Glutamatergic neuron (in vitro differentiated cells): Measurements from ENCODE around the gene SDCCAG8. TPM values are rescaled to one million over a fixed set of nuclear protein-coding genes. Genes with fewer than 3 reads are reported as not detected.

Experiments used
- DNase-seq: peaks from one replicate; pipeline ENCODE4 v3.0.0; 2022
- H3K27ac Mint-ChIP-seq: one replicate; pipeline ENCODE4 v1.8.0; 2020; ENCODE audit warnings: mild to moderate bottlenecking, mixed read lengths, inconsistent platforms; ENCODE audit not compliant: unreplicated experiment
- H3K27me3 Mint-ChIP-seq: one replicate; pipeline ENCODE4 v1.8.0; 2020; ENCODE audit warnings: mild to moderate bottlenecking, moderate library complexity, mixed read lengths, inconsistent platforms; ENCODE audit not compliant: unreplicated experiment
- H3K36me3 Mint-ChIP-seq: one replicate; pipeline ENCODE4 v1.8.0; 2020; ENCODE audit warnings: mild to moderate bottlenecking, mixed read lengths, inconsistent platforms; ENCODE audit not compliant: unreplicated experiment
- H3K4me1 Mint-ChIP-seq: one replicate; pipeline ENCODE4 v1.8.0; 2020; ENCODE audit warnings: mild to moderate bottlenecking, low read depth, mixed read lengths, inconsistent platforms; ENCODE audit not compliant: unreplicated experiment
- H3K4me3 Mint-ChIP-seq: one replicate; pipeline ENCODE4 v1.8.0; 2020; ENCODE audit warnings: mild to moderate bottlenecking, mixed read lengths, inconsistent platforms; ENCODE audit not compliant: unreplicated experiment
- H3K9me3 Mint-ChIP-seq: one replicate; pipeline ENCODE4 v1.8.0; 2020; ENCODE audit warnings: mild to moderate bottlenecking, moderate library complexity, mixed read lengths, inconsistent platforms; ENCODE audit not compliant: unreplicated experiment
- total RNA-seq: library from RNA; stranded (reverse); fragmentation: NEBNext Ultra II Directional; extraction: Animal tissue kit (Norgen Biotek cat#: 25700); gene quantifications from one replicate; pipeline ENCODE4 v1.2.1, GENCODE V29; 2021; ENCODE audit not compliant: unreplicated experiment
- TF ChIP-seq, protein P1 (sequence below): fragments of 200-600 bp; sonication (generic); IDR thresholded peaks from one replicate; pipeline ENCODE4 v1.5.0; 2021; ENCODE audit not compliant: partially characterized antibody, unreplicated experiment

Gene SDCCAG8
- total RNA-seq, 1 donor from 2014 or later: 52.8 TPM

DNA sequence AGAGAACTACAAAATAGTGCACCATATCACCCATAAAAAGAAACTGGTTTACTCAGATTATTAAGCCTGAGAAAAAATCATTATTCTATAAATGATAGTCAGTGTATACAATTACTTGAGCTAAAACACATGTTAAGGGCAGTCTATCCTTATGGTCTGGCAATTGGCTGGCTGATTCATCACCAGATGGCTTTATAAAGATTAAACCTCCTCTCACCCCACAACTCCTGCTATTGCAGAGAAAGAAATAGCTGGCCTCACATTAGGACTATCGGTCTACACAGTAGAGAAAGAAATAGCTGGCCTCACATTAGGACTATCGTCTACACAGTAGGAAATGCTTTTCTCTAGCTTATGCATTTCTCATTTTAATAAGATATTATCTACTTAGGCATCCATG lies 21.9 kb upstream of the SDCCAG8 start:
- Mint-ChIP-seq H3K4me1 (peaks cover 15% of the 10 kb centered on the region), H3K27ac (peak overlapping the region; percentile 56), H3K4me3 (no peak overlapping the region), H3K27me3 (peaks cover 2% of the 10 kb centered on the region), H3K9me3 (peaks cover 9% of the 10 kb centered on the region), H3K36me3 (peaks cover 22% of the 10 kb centered on the region)
- DNase-seq: no peak
- TF ChIP-seq, protein P1, sequence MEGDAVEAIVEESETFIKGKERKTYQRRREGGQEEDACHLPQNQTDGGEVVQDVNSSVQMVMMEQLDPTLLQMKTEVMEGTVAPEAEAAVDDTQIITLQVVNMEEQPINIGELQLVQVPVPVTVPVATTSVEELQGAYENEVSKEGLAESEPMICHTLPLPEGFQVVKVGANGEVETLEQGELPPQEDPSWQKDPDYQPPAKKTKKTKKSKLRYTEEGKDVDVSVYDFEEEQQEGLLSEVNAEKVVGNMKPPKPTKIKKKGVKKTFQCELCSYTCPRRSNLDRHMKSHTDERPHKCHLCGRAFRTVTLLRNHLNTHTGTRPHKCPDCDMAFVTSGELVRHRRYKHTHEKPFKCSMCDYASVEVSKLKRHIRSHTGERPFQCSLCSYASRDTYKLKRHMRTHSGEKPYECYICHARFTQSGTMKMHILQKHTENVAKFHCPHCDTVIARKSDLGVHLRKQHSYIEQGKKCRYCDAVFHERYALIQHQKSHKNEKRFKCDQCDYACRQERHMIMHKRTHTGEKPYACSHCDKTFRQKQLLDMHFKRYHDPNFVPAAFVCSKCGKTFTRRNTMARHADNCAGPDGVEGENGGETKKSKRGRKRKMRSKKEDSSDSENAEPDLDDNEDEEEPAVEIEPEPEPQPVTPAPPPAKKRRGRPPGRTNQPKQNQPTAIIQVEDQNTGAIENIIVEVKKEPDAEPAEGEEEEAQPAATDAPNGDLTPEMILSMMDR: no peak

GRCh38 chr1:243234978-243235647 lies 20.7 kb upstream of the SDCCAG8 start:
- Mint-ChIP-seq H3K9me3 (peaks cover 9% of the 10 kb centered on the region), H3K27ac (peak overlapping the region; percentile 75)
- DNase-seq: no peak

DNA sequence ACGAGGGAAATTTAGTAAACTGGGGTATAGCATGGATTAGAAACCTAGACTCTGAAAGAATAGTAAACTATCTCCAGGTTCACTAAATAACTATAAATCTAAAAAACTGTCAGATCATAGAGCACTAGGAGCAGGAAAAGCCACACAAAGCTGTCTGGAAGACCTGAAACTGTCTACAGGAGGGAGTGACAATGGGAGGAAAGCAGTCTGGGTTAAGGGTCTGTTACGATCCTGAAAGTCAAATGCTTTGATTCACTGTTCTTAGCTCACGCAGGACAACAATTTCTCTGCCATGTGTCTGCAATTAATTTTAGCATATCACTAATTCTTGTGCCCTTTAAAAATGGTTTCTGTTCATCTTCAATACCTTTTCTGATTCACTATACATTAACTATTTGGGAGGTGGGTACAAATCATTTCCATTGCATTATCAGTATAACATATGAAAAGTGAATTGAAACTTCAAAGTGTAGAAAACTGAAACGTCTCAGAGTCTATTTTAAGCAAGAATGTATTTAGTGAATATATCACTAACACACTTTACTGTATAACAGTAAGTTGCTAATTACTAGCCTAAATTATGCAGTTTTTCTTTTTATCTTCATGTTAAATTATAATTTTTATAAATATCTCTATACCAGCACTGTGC lies 19.1 kb upstream of the SDCCAG8 start:
- no peak overlapping the region for H3K27ac Mint-ChIP-seq
- TF ChIP-seq, protein P1: no peak

More at GRCh38 chr1:243234978-243235647, 20.7 kb upstream of the SDCCAG8 start:
- peaks cover 15% of the 10 kb centered on the region for H3K4me1 Mint-ChIP-seq
- H3K27me3 Mint-ChIP-seq: peaks cover 4% of the 10 kb centered on the region
- H3K4me3 Mint-ChIP-seq: no peak overlapping the region
- TF ChIP-seq, protein P1: no peak
- H3K36me3 Mint-ChIP-seq: peaks cover 16% of the 10 kb centered on the region

GRCh38 chr1:243244432-243244841 lies 11.4 kb upstream of the SDCCAG8 start:
- DNase-seq: no peak
- peaks cover 4% of the 10 kb centered on the region for H3K9me3 Mint-ChIP-seq

More for the DNA sequence above, 19.1 kb upstream of the SDCCAG8 start:
- Mint-ChIP-seq H3K4me3 (no peak overlapping the region), H3K9me3 (peaks cover 3% of the 10 kb centered on the region), H3K4me1 (peaks cover 16% of the 10 kb centered on the region), H3K27me3 (peaks cover 2% of the 10 kb centered on the region), H3K36me3 (peaks cover 8% of the 10 kb centered on the region)
- no peak for DNase-seq

More at GRCh38 chr1:243244432-243244841, 11.4 kb upstream of the SDCCAG8 start:
- no peaks in the 10 kb centered on the region for H3K27me3 Mint-ChIP-seq
- no peak overlapping the region for H3K4me3 Mint-ChIP-seq
- peaks cover 10% of the 10 kb centered on the region for H3K4me1 Mint-ChIP-seq
- TF ChIP-seq, protein P1: no peak
- no peak overlapping the region for H3K27ac Mint-ChIP-seq
- H3K36me3 Mint-ChIP-seq: peaks cover 5% of the 10 kb centered on the region
